ENCODE data around the gene RAB23. TPM values are rescaled to one million over a fixed set of nuclear protein-coding genes. Genes with fewer than 3 reads are reported as not detected.

RAB23 gene
- total RNA-seq (2021; ENCODE audit: unreplicated experiment) (11.7 TPM), Bru-seq, nascent RNA (percentile 58 among the genes with signal in this experiment), BruChase-seq, experiment 1, labeled RNA remaining after a 6-hour chase (percentile 60 among the genes with signal in this experiment), BruChase-seq, experiment 2, labeled RNA remaining after a 2-hour chase (percentile 67 among the genes with signal in this experiment)
- polyA plus RNA-seq (2012): 3.0 and 4.2 TPM in 2 replicates
- long read RNA-seq, full-length matches to known transcripts: 38 of 53 reads
- long read RNA-seq, partial matches to known transcripts: 0 of 53 reads
- long read RNA-seq, other reads (novel, unspliced or antisense): 15 of 53 reads

DNA sequence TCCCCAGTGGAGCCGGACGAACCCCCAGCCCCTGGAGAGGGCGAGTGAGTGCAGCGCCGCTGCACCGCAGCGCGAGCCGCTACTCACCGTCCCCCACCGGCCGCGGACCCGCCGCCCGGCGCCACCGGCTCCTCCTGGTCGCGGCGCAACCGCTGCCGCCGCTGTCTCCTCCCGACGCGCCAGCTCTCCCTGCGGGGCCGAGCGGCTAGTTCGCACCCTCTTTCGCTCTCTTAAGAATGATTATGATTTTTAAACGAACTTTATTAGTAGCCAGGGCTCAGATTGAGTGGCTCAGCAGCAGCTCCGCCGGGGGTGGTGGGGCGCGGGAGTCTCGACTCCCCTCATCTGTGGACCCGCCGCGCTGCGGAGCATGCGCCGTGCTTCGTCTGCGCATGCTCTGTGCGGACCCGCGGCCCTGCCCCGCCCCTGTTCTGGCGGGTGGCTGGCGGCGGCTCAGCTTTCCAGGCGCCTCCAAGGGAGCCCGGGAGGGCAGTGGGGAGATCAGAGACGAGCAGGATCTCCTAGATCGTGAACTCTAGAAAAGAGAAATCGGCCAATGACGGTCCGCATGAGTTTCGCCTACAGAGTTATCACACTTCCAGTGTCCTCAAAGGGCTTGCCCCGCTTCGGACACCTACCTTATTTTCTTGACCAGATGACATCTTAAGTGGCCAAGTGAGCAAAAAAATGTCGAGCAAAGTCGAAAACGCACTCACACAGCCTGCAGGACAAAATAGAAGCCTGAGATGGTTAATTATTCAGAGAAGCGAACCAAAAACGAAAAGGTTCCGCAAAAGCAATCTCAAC, at the start of gene RAB23:
TSS of gene RAB23 (minus strand) at position 372 of the 807 bp plus-strand sequence. CDS start 11,927 bp downstream, outside the sequence.
- RAD21 ChIA-PET (ENCODE audit: low non-redundant PET in 1 of 2, low total read pairs in 2 of 2, uncharacterized antibody in 2 of 2, unreplicated experiment in 2 of 2): no interaction called here
- TF ChIP-seq FOSL1 (IDR thresholded peaks at IDR 0.05; ENCODE audit: low read depth) (no peak), CBX3 (IDR thresholded peaks at IDR 0.05; ENCODE audit: low read depth) (no peak), SIN3A (IDR thresholded peaks at IDR 0.05; ENCODE audit: low read depth) (peak; percentile 62; the same call in 1 of the 2 replicates), EZH2phosphoT487 (IDR thresholded peaks at IDR 0.05; ENCODE audit: borderline replicate concordance) (no peak), YY1 (IDR thresholded peaks at IDR 0.05; ENCODE audit: extremely low read depth, insufficient replicate concordance, low read depth, low read length) (peak; percentile 41), SP1 (IDR thresholded peaks at IDR 0.05; ENCODE audit: low read depth) (no peak), JUND (IDR thresholded peaks at IDR 0.05) (no peak), SRF (IDR thresholded peaks at IDR 0.05; ENCODE audit: low read depth) (no peak), POLR2A (IDR thresholded peaks at IDR 0.05; ENCODE audit: borderline replicate concordance, extremely low read depth, insufficient read depth, insufficient read length) (peak; percentile 65), EZH2 (IDR thresholded peaks at IDR 0.05) (no peak), ZNF274 (IDR thresholded peaks at IDR 0.05; ENCODE audit: low read depth, low read length) (no peak), TCF7L2 (IDR thresholded peaks at IDR 0.05; ENCODE audit: borderline replicate concordance, extremely low read depth, insufficient read depth, insufficient read length) (peak; percentile 66), POLR2AphosphoS5 (IDR thresholded peaks at IDR 0.05; ENCODE audit: low read depth, low read length) (peak; percentile 89), ELF1 (IDR thresholded peaks at IDR 0.05; ENCODE audit: borderline replicate concordance, low read depth) (no peak), ZFX (IDR thresholded peaks at IDR 0.05) (peak; percentile 27; the same call in 1 of the 2 replicates), CEBPB (IDR thresholded peaks at IDR 0.05; ENCODE audit: low read depth) (no peak)
- TF ChIP-seq, protein P1, sequence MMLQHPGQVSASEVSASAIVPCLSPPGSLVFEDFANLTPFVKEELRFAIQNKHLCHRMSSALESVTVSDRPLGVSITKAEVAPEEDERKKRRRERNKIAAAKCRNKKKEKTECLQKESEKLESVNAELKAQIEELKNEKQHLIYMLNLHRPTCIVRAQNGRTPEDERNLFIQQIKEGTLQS (IDR thresholded peaks at IDR 0.05): no peak
- TF ChIP-seq, protein P2, sequence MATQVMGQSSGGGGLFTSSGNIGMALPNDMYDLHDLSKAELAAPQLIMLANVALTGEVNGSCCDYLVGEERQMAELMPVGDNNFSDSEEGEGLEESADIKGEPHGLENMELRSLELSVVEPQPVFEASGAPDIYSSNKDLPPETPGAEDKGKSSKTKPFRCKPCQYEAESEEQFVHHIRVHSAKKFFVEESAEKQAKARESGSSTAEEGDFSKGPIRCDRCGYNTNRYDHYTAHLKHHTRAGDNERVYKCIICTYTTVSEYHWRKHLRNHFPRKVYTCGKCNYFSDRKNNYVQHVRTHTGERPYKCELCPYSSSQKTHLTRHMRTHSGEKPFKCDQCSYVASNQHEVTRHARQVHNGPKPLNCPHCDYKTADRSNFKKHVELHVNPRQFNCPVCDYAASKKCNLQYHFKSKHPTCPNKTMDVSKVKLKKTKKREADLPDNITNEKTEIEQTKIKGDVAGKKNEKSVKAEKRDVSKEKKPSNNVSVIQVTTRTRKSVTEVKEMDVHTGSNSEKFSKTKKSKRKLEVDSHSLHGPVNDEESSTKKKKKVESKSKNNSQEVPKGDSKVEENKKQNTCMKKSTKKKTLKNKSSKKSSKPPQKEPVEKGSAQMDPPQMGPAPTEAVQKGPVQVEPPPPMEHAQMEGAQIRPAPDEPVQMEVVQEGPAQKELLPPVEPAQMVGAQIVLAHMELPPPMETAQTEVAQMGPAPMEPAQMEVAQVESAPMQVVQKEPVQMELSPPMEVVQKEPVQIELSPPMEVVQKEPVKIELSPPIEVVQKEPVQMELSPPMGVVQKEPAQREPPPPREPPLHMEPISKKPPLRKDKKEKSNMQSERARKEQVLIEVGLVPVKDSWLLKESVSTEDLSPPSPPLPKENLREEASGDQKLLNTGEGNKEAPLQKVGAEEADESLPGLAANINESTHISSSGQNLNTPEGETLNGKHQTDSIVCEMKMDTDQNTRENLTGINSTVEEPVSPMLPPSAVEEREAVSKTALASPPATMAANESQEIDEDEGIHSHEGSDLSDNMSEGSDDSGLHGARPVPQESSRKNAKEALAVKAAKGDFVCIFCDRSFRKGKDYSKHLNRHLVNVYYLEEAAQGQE (IDR thresholded peaks at IDR 0.05; ENCODE audit: low read depth): no peak
- TF ChIP-seq, protein P3, sequence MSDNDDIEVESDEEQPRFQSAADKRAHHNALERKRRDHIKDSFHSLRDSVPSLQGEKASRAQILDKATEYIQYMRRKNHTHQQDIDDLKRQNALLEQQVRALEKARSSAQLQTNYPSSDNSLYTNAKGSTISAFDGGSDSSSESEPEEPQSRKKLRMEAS (IDR thresholded peaks at IDR 0.05): peak; percentile 23; the same call in 1 of the 2 replicates
- TF ChIP-seq, protein P4, sequence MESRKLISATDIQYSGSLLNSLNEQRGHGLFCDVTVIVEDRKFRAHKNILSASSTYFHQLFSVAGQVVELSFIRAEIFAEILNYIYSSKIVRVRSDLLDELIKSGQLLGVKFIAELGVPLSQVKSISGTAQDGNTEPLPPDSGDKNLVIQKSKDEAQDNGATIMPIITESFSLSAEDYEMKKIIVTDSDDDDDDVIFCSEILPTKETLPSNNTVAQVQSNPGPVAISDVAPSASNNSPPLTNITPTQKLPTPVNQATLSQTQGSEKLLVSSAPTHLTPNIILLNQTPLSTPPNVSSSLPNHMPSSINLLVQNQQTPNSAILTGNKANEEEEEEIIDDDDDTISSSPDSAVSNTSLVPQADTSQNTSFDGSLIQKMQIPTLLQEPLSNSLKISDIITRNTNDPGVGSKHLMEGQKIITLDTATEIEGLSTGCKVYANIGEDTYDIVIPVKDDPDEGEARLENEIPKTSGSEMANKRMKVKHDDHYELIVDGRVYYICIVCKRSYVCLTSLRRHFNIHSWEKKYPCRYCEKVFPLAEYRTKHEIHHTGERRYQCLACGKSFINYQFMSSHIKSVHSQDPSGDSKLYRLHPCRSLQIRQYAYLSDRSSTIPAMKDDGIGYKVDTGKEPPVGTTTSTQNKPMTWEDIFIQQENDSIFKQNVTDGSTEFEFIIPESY (IDR thresholded peaks at IDR 0.05; ENCODE audit: extremely low read depth, insufficient replicate concordance, low read length): no peak
- H3K27me3 ChIP-seq (ENCODE audit: insufficient read depth, low read length): no peaks in the 10 kb centered on the region
- peaks cover 41% of the 10 kb centered on the region for H3K79me2 ChIP-seq (ENCODE audit: insufficient read depth, low read length)
- intact Hi-C loops (cut with micrococcal nuclease): no loop called here
- H3K4me3 ChIP-seq (replicated peaks in 1 of 2; ENCODE audit: low read depth in 1 of 2, low read length in 2 of 2): peak within 1 kb of the TSS; percentile 78 to 83
- no peaks in the 10 kb centered on the region for H3K36me3 ChIP-seq (ENCODE audit: control insufficient read depth in 1 of 2, insufficient read depth in 2 of 2, low read length in 2 of 2)
- H3K4me1 ChIP-seq (ENCODE audit: control insufficient read depth in 1 of 2, insufficient read depth in 2 of 2, low read length in 2 of 2): peaks cover 3 to 12% of the 10 kb centered on the region in 2 experiments; a peak in 3 of 4 replicates
- peak within 1 kb of the TSS; percentile 78 for H3K9ac ChIP-seq (ENCODE audit: low read length)
- no peaks in the 10 kb centered on the region for H3K9me3 ChIP-seq (ENCODE audit: control insufficient read depth in 1 of 2, insufficient read depth in 1 of 2, low read depth in 1 of 2, low read length in 2 of 2)
- DNase-seq (ENCODE audit: low read depth, low spot score): peak; percentile 60
- CTCF ChIA-PET: interaction anchor here (1.0 kb wide), 1 partner anchor 10 kb away, joined by 5 read pairs; no protein-coding TSS in a partner anchor
- POLR2A ChIA-PET: interaction anchor here (1.2 to 1.6 kb wide), 2 partner anchors 15 to 91 kb away, joined by 3 to 4 read pairs; no protein-coding TSS in a partner anchor
- no peaks in the 10 kb centered on the region for H3K9me2 ChIP-seq (ENCODE audit: insufficient read depth)
- peak; percentile 83 for ATAC-seq
- peak within 1 kb of the TSS; percentile 97 for H2AFZ ChIP-seq (ENCODE audit: low read depth, low read length, poor library complexity, severe bottlenecking)
- H3K27ac ChIP-seq (ENCODE audit: low read depth, low read length): peak within 1 kb of the TSS; percentile 94
- TSS peak; percentile 27 for BruUV-seq (replicated peaks)
- peak within 1 kb of the TSS; percentile 95 for H3K4me2 ChIP-seq (ENCODE audit: low read length)
- H4K20me1 ChIP-seq (ENCODE audit: insufficient read depth): no peaks in the 10 kb centered on the region

Measured in HCT116 (cell line).